Mucosa of descending colon (tissue), 3 donors: ENCODE measurements around the gene BTN3A1. TPM values are rescaled to one million over a fixed set of nuclear protein-coding genes. Genes with fewer than 3 reads are reported as not detected.
"Not testable (repeated sequence)": the region's sequence is repeated elsewhere in the genome, so short reads cannot be mapped to it uniquely, and the experiment has no call there.

Source experiments
- ATAC-seq: fragments of 200-7000 bp; cut with Tn5 transposase; one replicate; pipeline ENCODE4 v1.9.1; 2020; ENCODE audit warnings: mild to moderate bottlenecking, moderate library complexity
- DNase-seq, 3 donors: peaks; one replicate each; pipeline ENCODE4 v3.0.0-alpha.2; 2020
- H3K36me3 ChIP-seq: fragments of 200-600 bp; one replicate; pipeline ENCODE4 v1.8.0; 2021; ENCODE audit warnings: low read depth, mild to moderate bottlenecking
- H3K4me1 ChIP-seq: fragments of 200-600 bp; one replicate; pipeline ENCODE4 v1.8.0; 2021; ENCODE audit warnings: low read depth, mild to moderate bottlenecking
- H3K4me3 ChIP-seq: fragments of 200-600 bp; one replicate; pipeline ENCODE4 v1.8.0; 2021; ENCODE audit warnings: mild to moderate bottlenecking
- H3K9me3 ChIP-seq: fragments of 200-600 bp; one replicate; pipeline ENCODE4 v1.8.0; 2021; ENCODE audit warnings: mild to moderate bottlenecking
- CTCF ChIP-seq: fragments of 200-600 bp; IDR thresholded peaks from one replicate; pipeline ENCODE4 v1.8.0; 2022; ENCODE audit warnings: antibody characterized with exemption, mild to moderate bottlenecking
- intact Hi-C, 2 donors: fragments of 100-400 bp; cut with DNase I in 1 of 2; cut with micrococcal nuclease in 1 of 2; formaldehyde crosslinking; loops; one replicate each; pipeline versions ENCODE4 v1.11.0 to v1.11.1; 2022; cut with DNase I, micrococcal nuclease
- total RNA-seq, 3 donors: library from RNA; stranded (reverse); fragmentation: NEBNext Ultra II Directional in 2 of 3; extraction: Animal tissue kit (Norgen Biotek cat#: 25700) in 2 of 3; gene quantifications; one replicate each; pipeline versions ENCODE4 v1.2.1 to v1.2.4, GENCODE V29; 2021 to 2023
- donor health status: DM: no; HTN: no; CAD: no; lungs with moderate emphysema.
- donor health status: DM: no; HTN: no; CAD: no.
- donor health status: DM: no; HTN: yes; CAD: no.

Gene BTN3A1
- total RNA-seq, 3 donors from 2014 or later: 25.5 to 45.8 (median 34.4) TPM

- Histone ChIP-seq H3K4me1 (no peaks in the 10 kb centered on the region), H3K9me3 (no peaks in the 10 kb centered on the region), H3K4me3 (no peak overlapping the region), H3K36me3 (no peaks in the 10 kb centered on the region)
- TF ChIP-seq CTCF: no peak
- ATAC-seq (no peak), DNase-seq (no peak)
- intact Hi-C loops: no loop called here
Observed at GRCh38 chr6:26375270-26375669, 26.8 kb upstream of the BTN3A1 start.

GRCh38 chr6:26377719-26378118 is 24.4 kb upstream of the BTN3A1 start:
- no peaks in the 10 kb centered on the region for H3K9me3 ChIP-seq
- intact Hi-C loops: no loop called here
- ATAC-seq (no peak), DNase-seq (no peak)
- H3K4me1 ChIP-seq: no peaks in the 10 kb centered on the region
- TF ChIP-seq CTCF: no peak
- no peak overlapping the region for H3K4me3 ChIP-seq
- H3K36me3 ChIP-seq: no peaks in the 10 kb centered on the region

GRCh38 chr6:26378143-26378542 is 23.9 kb upstream of the BTN3A1 start:
- intact Hi-C loops, H3K4me1 ChIP-seq, ATAC-seq, H3K4me3 ChIP-seq, H3K9me3 ChIP-seq, H3K36me3 ChIP-seq, DNase-seq: not testable (repeated sequence)

GRCh38 chr6:26379292-26379691 is 22.8 kb upstream of the BTN3A1 start:
- Histone ChIP-seq H3K9me3 (no peaks in the 10 kb centered on the region), H3K36me3 (no peaks in the 10 kb centered on the region), H3K4me3 (no peak overlapping the region), H3K4me1 (peaks cover 4% of the 10 kb centered on the region)
- intact Hi-C loops: no loop called here
- no peak for TF ChIP-seq CTCF
- no peak for ATAC-seq
- no peak for DNase-seq

- ATAC-seq (no peak), DNase-seq (no peak)
- no peak for TF ChIP-seq CTCF
- Histone ChIP-seq H3K4me1 (peaks cover 4% of the 10 kb centered on the region), H3K9me3 (no peaks in the 10 kb centered on the region), H3K4me3 (no peak overlapping the region), H3K36me3 (no peaks in the 10 kb centered on the region)
- intact Hi-C loops: no loop called here
Observed at GRCh38 chr6:26379740-26380139, 22.3 kb upstream of the BTN3A1 start.

GRCh38 chr6:26380256-26380655 is 21.8 kb upstream of the BTN3A1 start:
- H3K4me3 ChIP-seq: no peak overlapping the region
- intact Hi-C loops: no loop called here

More at GRCh38 chr6:26380256-26380655, 21.8 kb upstream of the BTN3A1 start:
- H3K36me3 ChIP-seq: no peaks in the 10 kb centered on the region
- H3K4me1 ChIP-seq: peaks cover 4% of the 10 kb centered on the region
- no peak for TF ChIP-seq CTCF
- DNase-seq: no peak
- no peaks in the 10 kb centered on the region for H3K9me3 ChIP-seq
- peak; percentile 53 for ATAC-seq
